Kidney (tissue), 14 donors: Measurements from ENCODE around the gene KMT2C. TPM values are rescaled to one million over a fixed set of nuclear protein-coding genes. Genes with fewer than 3 reads are reported as not detected.

ENCODE experiments used
- DNase-seq, 5 donors: peaks; one replicate each; pipeline ENCODE4 v3.0.0-alpha.2; 2013 to 2020
- FAIRE-seq: peaks from 2 replicates; lab custom pipeline; 2012; peaks lifted over from hg19 to GRCh38; lab: Jason Lieb, UNC
- H3K27ac ChIP-seq, 2 donors: one replicate each; pipeline ENCODE4 v1.7.0; 2013; ENCODE audit warnings: low read depth in 2 of 2, low read length in 2 of 2, inconsistent platforms in 1 of 2
- H3K27me3 ChIP-seq: one replicate; pipeline ENCODE4 v1.7.1; 2013; ENCODE audit warnings: low read length, inconsistent platforms; ENCODE audit not compliant: control insufficient read depth, insufficient read depth
- H3K36me3 ChIP-seq, 3 donors: one replicate each; pipeline versions ENCODE4 v1.7.0 to v1.7.1; 2013; ENCODE audit warnings: low read length in 3 of 3, control low read depth in 1 of 3, inconsistent platforms in 1 of 3; ENCODE audit not compliant: insufficient read depth in 3 of 3, control insufficient read depth in 2 of 3
- H3K4me1 ChIP-seq, 3 donors: one replicate each; pipeline versions ENCODE4 v1.7.0 to v1.7.1; 2013; ENCODE audit warnings: low read length in 3 of 3, inconsistent platforms in 1 of 3, low read depth in 1 of 3; ENCODE audit not compliant: control insufficient read depth in 2 of 3, insufficient read depth in 2 of 3
- H3K4me3 ChIP-seq, 3 donors: one replicate each; pipeline versions ENCODE4 v1.7.0 to v1.8.1; 2013; ENCODE audit warnings: low read length in 3 of 3, control low read depth in 1 of 3, inconsistent platforms in 1 of 3
- H3K9ac ChIP-seq, 3 donors: one replicate each; pipeline versions ENCODE4 v1.7.0 to v1.7.1; 2013; ENCODE audit warnings: low read length in 3 of 3, control low read depth in 1 of 3, inconsistent platforms in 1 of 3
- H3K9me3 ChIP-seq, 3 donors: one replicate each; pipeline versions ENCODE4 v1.7.0 to v1.7.1; 2013; ENCODE audit warnings: low read length in 3 of 3, control low read depth in 1 of 3, inconsistent platforms in 1 of 3; ENCODE audit not compliant: control insufficient read depth in 2 of 3, insufficient read depth in 1 of 3
- CTCF ChIP-seq: IDR thresholded peaks from 3 replicates; pipeline ENCODE4 v1.5.1; 2012; ENCODE audit warnings: mild to moderate bottlenecking, moderate library complexity, borderline replicate concordance; ENCODE audit not compliant: insufficient read depth; ENCODE audit errors: extremely low read depth
- intact Hi-C: fragments of 100-400 bp; cut with DNase I; formaldehyde crosslinking; loops from one replicate; pipeline ENCODE4 v1.11.1; 2022
- polyA plus RNA-seq: library from polyadenylated mRNA; stranded (reverse); fragments of 350-450 nt; fragmentation: Illumina TruSeq; extraction: RNeasy Lipid Tissue Mini Kit (QIAGEN cat#74804); gene quantifications from one replicate; pipeline ENCODE4 v1.2.3, GENCODE V29; 2014; ENCODE audit warnings: low read depth, low replicate concordance; ENCODE audit not compliant: insufficient read depth
- total RNA-seq: library from RNA; stranded (reverse); fragmentation: NEBNext Ultra II Directional; extraction: Animal tissue kit (Norgen Biotek cat#: 25700); gene quantifications from one replicate; pipeline ENCODE4 v1.2.1, GENCODE V29; 2021
- donor health status: control.
- donor health status: control.
- donor health status: control.
- donor health status: control.
- donor health status: control.
- donor health status: DM: yes; HTN: yes; CAD: no.
- donor health status: Normal renal cell carcinoma (clear cell type).

KMT2C gene
- total and polyA plus RNA-seq, 2 donors from 2014 or later = 4.8 to 102 TPM

GRCh38 chr7:152115021-152115718 is 320.6 kb downstream of the KMT2C start:
- H3K36me3 ChIP-seq = peaks cover 15 to 72% (median 30%) of the 10 kb centered on the region in 3 donors
- no peak for DNase-seq

DNA sequence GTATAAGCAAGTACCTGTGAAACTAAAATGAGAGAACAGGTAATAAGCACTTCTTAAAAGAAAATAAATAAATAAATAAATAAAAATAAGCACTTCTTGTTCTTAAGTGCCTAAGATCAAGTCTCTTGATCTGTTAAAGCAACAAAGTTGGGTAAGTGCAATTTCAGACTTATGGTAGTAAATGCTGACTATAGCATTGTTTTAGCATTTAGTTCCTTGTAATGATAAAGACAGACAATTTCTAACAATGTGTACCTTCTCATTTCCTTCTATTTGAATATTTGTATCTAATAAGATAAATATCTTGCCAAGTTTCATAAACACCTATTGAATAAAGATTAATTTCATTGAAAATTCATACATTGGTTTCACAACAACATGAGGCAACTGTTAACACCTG is 323.0 kb downstream of the KMT2C start:
- no peaks in the 10 kb centered on the region for H3K27me3 ChIP-seq
- no peak overlapping the region for H3K9ac ChIP-seq
- no peak overlapping the region for H3K4me3 ChIP-seq
- intact Hi-C loops = no loop called here
- H3K36me3 ChIP-seq = peaks cover 7 to 62% (median 27%) of the 10 kb centered on the region in 3 donors
- DNase-seq = no peak
- no peak for FAIRE-seq
- TF ChIP-seq CTCF = no peak
- no peak overlapping the region for H3K27ac ChIP-seq
- no peaks in the 10 kb centered on the region for H3K4me1 ChIP-seq
- H3K9me3 ChIP-seq = no peaks in the 10 kb centered on the region

More at GRCh38 chr7:152115021-152115718, 320.6 kb downstream of the KMT2C start:
- no peak overlapping the region for H3K9ac ChIP-seq
- no peaks in the 10 kb centered on the region for H3K9me3 ChIP-seq
- FAIRE-seq = no peak
- H3K4me1 ChIP-seq = no peaks in the 10 kb centered on the region
- H3K27me3 ChIP-seq = no peaks in the 10 kb centered on the region
- no peak overlapping the region for H3K4me3 ChIP-seq
- no peak for TF ChIP-seq CTCF
- intact Hi-C loops = no loop called here
- H3K27ac ChIP-seq = no peak overlapping the region

DNA sequence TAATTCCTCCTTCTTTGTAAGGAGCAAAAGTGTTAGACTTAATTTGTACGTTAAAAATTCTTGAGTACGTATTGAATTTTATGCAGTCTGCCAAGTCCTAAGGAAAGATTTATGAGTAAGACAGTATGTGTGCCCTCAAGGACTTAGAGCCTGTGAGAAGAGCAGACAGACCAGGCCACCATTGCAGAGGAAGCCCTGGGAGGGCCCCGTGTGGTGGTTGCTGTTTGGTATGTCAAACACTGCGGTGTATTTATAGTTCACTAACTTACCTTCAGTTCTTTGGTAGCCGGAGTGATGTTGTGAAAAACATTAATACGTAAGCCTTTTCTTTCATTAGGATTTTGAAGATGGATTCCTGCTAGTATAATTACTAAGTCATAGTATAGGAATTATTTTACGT is 327.4 kb downstream of the KMT2C start:
- Histone ChIP-seq H3K9ac (no peak overlapping the region), H3K4me3 (no peak overlapping the region), H3K9me3 (no peaks in the 10 kb centered on the region), H3K27me3 (no peaks in the 10 kb centered on the region), H3K36me3 (peaks cover 5 to 54% (median 13%) of the 10 kb centered on the region in 3 donors), H3K27ac (no peak overlapping the region), H3K4me1 (no peaks in the 10 kb centered on the region)
- intact Hi-C loops = no loop called here
- FAIRE-seq (no peak), DNase-seq (peak in 2 of 5 donors; percentile 22 to 43)
- TF ChIP-seq CTCF = no peak
